ENCODE results near the gene FOXP1. TPM values are rescaled to one million over a fixed set of nuclear protein-coding genes. Genes with fewer than 3 reads are reported as not detected.

The FOXP1 gene
- total RNA-seq, 1 donor from 2014 or later: 61.3 TPM

DNA sequence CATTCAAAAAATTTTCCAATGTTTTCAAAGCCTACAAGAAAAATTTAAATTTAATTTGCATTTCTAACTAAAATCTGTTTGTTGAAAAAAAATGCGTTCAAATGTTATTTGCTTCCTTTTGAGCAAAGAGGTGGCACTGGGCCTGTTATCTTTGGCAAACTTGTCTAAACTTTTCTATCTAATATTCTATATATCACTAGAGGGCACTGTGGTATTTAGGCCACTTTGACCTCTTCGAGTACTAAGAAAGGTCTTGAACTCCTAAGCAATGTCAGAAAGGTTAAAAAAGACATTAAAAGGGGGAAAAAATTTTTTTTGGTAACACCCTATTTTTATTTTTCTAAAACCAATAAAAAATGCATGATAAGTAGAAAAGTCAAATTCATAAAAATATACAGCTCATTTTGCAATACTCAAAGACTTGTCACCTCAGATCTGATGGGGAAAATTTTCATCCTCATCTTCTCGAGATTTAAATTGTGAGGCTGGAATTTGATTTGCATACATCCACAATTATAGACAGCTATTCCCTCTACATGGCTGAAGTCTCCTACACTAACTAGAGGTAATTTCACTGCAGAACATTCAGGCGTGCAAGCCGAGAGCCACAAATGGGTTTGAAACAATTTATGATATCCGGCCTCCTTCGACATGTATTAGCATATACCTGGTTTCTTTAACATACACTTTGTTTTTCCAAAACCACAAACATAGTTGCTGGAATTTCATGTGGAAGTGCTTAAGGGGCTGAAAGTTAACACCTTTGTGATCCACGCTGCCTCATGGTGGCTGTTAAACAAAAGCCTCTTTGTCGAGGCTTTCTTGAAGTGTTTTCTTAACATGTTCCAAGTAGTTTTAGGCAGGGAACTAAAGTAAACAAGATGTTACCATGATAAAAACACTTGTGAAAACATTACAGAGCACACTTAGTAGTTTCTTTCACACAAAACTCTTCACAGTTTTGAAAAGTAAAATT is 576.4 kb downstream of the FOXP1 start:
- intact Hi-C loops (cut with micrococcal nuclease): loop anchor here (1.0 to 10.0 kb wide), 4 partner anchors 63 to 678 kb away; no protein-coding TSS in a partner anchor

DNA sequence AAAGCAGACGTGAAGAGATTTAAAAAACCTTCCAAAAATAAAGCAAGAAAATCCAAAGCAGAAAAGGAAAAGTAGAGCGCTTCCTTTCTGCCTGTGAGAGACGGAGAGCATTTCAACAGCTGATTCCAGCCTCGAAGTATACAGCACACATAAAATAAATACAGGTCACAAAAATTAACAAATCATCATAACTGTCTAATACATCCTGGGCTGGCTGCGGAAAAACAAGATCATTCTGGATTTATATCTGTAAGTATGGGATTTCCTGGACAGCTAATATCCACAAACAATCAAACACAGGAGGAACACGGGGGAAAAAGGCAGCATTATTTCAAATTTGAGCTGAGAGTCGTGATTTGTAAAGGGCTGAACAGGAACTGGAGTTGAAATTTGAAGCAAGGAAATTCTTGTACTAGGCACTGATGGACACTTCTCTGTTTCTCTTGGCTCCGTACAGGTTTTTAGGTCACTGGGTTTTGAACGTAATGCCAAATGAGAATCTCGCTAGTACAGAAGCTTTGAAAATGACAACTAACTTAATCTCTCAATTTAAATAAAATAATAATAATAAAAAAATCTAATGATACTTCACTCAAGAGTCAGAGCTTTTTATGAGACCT is 577.7 kb downstream of the FOXP1 start:
- intact Hi-C loops (cut with micrococcal nuclease): loop anchor here (10.0 kb wide), 1 partner anchor 679 kb away; no protein-coding TSS in a partner anchor

DNA sequence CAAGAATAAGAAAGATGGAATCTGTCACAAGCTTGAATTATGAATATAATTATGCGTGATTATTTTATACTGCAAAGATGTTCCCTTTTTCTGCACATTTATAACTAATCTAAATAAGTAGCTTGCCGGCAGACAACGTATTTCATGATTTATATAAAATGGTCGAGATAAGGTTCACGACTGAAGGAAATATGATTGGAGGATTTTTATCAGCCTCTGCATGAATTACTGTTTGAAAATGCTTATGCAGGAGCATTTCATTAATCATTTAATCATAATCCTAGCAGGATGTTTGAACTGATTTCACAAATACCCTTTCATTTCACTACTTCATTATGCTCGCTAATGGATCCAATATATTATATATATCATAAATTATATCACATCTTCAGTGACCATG is 580.0 kb downstream of the FOXP1 start:
- intact Hi-C loops (cut with micrococcal nuclease): loop anchor here (10.0 kb wide), 1 partner anchor 681 kb away; no protein-coding TSS in a partner anchor

DNA sequence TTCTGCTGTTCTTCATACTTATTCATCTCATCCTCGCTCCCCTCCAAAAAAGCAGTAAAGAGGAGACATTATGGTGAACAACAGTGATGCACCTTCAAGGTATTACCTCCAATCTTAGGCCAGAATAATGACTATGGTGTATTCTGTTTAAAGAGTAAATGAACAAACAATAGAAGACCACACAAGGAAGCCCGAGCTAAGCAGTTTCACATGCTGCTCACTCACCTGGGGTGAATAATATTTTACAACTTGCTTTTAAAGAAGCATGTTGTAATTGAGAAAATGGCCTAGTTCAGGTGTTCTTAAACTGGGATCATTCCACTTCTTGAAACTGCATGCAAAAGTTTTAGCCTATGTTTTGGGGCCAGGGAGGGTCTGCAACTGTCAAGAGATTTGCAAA is 581.2 kb downstream of the FOXP1 start:
- intact Hi-C loops (cut with micrococcal nuclease): loop anchor here (10.0 kb wide), 1 partner anchor 683 kb away; no protein-coding TSS in a partner anchor

DNA sequence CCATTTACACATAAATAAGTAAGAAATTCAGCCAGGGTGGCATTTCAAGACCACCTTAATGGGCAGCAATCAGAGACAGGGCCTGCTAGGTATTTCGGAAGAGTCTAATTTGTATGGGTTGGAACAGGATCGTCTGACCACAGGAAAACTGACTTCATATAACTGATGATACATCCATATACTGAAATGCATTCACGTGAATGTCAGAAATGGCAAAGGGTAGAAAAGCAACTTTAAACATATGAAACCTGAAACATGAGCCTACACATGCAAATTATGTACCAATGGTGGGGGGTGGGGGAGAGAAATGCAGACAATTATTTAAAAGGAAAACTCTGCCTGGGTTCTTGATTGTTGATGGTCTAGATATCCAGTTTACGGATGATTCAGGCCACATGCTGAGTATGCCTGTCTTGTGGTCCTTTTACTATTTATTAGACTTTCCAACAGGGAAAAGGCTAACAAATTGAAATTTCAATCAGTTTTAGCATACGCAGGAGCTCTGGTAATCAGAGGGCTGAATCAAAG is 582.2 kb downstream of the FOXP1 start:
- intact Hi-C loops (cut with micrococcal nuclease): loop anchor here (10.0 kb wide), 1 partner anchor 683 kb away; no protein-coding TSS in a partner anchor

DNA sequence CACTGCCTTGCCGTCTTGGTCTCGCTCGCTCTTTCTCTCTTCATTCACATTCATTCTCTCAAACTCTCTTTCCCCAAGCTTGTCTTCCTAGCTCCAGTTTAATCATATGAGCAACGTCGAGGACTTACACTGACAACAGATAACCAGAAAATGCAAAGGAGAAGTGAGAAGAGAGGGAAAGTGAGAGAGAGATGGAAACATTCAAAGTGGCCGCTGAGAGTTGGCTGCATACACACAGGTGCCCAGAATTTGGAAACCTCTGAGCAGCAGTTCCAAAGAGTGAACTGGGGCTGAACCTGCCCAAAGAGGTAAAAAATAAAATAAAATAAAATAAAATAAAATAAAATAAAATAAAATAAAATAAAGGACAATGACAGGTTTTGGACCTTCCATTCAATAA is 583.0 kb downstream of the FOXP1 start:
- intact Hi-C loops (cut with micrococcal nuclease): loop anchor here (10.0 kb wide), 1 partner anchor 684 kb away; no protein-coding TSS in a partner anchor

DNA sequence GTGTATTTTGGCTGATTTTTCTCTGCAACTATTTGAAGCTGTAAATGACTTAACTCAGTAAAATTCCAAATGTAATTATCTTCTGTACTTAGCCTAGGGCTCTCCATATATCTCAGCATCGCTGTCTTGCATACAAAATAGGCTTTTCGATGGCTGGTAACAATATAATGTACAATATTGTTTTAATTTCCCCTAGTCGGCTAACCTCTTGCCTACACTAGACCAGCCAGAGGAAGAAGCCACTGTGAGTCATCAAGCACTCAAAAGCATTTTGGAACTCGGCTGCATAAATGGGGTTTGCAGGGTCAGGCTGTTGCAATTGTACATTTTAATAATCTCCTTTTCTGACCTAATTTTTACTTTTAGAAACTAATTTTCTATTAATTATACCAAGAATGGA is 583.8 kb downstream of the FOXP1 start:
- intact Hi-C loops (cut with micrococcal nuclease): loop anchor here (10.0 kb wide), 1 partner anchor 685 kb away; no protein-coding TSS in a partner anchor

DNA sequence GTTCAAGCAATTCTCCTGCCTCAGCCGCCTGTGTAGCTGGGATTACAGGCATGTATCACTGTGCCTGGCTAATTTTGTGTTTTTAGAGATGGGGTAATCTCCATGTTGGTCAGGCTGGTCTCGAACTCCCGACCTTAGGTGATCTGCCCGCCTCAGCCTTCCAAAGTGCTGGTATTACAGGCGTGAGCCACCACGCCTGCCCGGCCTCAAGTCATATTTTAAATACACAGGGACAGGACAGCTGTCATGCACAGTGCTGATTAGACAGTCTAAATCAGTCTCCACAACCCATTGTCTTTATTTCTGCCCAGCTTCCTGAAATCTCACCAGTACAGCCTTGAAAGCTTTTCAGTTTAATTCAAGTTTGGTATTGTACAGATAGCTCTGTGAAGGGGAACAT is 587.4 kb downstream of the FOXP1 start:
- intact Hi-C loops (cut with micrococcal nuclease): no loop called here

DNA sequence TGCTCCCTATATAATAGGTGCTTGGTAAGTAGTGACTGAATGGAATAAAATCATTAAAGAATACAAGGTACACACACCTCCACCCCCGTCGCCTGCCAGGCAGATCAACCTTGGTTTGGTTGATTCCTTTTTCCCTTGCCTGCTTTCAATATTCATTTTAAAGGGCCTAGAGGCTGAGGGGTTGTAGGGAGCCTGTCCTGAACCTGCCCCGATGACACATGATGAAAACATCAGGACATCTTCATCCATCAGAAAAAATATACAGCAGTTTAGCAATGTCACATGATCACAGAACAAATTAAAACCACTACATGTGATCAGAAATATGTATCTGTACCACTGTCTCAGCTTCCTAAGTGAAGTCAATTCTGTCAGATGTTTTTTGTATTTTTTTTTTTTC is 588.9 kb downstream of the FOXP1 start:
- intact Hi-C loops (cut with micrococcal nuclease): loop anchor here (2.0 kb wide), 1 partner anchor 16 kb away; no protein-coding TSS in a partner anchor

DNA sequence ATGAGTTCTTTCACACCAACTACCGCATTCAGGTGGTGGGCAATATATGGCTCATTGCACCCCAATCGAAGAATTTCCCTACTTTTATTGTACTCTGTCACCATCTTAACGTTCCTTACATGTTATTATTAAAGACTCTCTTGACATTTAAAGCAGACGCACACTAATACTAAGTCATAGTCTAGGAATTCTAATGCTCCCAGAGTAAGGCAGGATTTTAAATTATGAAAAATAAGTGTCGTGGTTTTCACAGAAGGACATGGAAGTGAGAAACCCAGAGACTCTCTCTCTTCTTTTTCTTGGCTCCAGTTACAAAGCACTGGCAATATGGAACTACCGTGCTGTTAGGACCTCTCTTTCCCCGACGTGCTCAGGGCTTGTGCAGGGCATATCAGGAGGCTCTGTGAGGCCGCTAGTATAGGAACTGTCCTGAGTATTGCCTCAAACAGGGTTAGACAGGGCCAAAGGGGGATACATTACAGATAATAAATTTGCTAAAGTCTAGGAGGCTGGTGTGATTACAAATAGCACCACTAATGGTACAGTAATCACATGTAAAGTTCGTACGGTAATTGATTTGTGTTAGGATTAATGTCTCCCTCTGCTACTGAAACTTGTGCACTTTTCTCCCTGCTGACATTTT is 590.8 kb downstream of the FOXP1 start:
- intact Hi-C loops (cut with micrococcal nuclease): no loop called here

DNA sequence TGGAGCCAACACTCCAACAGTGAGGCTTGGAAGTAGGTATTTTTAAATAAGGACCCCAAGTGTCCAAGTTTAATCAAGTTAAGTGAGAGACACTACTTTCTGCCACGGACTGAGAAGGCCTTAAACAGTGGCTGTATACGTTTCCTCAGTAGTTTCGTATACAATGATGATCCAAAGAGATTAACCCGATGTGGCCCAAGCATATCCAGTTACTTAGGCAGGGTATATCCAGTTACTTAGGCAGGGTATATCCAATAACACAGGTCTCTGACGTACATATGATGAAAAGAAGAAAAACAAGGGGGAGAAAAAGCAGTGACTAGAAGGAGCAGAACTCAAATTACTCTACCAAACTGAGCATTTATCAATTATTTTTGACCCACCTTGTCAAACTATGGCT is 591.4 kb downstream of the FOXP1 start:
- intact Hi-C loops (cut with micrococcal nuclease): no loop called here

DNA sequence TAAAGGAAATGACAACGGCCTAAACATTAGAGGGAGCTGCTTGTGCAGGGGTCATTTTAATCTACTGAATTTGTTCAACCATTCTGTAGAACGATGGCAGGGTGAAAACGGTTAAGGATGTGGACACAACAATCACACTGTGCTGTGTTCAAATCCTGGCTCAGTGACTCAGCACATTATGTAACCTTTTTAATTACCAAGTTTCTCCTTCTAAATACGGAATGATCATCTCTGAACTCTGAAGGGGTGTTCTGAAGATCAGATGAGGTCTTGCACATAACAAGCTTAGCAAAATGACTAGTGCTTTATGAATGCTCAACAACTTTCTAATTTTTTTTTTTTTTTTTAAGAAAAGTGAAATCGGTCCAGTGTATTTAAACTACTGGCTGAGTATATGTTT is 592.8 kb downstream of the FOXP1 start:
- intact Hi-C loops (cut with micrococcal nuclease): loop anchor here (1.0 kb wide), 1 partner anchor 8 kb away; no protein-coding TSS in a partner anchor

DNA sequence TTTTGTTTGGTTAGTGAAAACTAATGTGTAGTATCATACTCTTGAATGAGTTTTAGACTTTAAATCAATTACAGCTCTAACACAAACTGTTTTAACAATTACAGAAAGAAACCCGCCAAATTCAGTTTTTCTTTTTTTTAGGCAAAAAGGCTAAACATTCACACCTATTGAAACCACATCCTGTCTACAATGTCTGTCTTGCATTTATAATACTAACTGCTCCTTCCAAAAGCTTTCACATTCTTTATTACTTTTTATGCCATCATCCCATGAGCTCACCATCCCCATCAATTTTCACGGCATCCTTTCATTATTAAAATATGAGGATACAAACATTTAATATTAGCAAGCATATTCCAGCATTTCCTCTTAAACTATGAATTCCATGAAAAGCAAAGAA is 593.3 kb downstream of the FOXP1 start:
- intact Hi-C loops (cut with micrococcal nuclease): loop anchor here (1.0 kb wide), 1 partner anchor 8 kb away; no protein-coding TSS in a partner anchor

DNA sequence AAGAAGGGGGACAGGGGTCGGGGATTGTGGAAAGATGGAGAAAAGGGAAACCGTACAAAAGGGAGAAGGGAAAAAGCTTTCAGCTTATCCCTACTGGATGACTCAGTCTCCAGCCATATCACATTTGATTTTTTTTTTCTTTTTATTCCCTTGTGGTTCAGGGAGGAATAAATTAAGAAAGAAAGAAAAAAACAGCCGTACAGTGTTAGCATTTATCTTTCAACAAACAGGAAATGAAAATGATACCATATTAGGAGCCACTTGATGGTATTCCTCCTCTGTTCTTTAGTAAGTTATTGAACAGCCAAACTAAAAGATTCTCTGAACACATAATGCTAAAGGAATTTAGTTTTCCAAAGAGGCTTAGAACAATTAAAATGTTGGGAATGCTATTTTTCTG is 594.4 kb downstream of the FOXP1 start:
- intact Hi-C loops (cut with micrococcal nuclease): no loop called here

DNA sequence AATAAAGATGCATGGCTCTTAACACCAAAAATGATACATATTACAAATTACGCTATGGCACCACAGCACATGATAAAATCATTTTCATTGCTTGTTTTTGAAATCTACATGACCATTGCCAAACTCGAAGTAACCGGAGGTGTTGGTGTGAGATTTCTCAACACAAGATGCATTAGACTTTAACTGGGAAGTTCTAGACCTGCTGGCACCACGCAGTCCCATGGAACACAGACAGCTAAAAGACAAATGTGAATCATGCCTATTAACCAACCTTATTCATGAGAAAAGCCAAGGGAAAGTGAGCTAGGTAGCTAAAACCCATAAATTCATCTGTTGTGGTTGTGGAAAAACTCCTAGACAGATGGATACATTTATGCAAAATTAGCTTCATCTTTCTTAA is 595.4 kb downstream of the FOXP1 start:
- intact Hi-C loops (cut with micrococcal nuclease): no loop called here

DNA sequence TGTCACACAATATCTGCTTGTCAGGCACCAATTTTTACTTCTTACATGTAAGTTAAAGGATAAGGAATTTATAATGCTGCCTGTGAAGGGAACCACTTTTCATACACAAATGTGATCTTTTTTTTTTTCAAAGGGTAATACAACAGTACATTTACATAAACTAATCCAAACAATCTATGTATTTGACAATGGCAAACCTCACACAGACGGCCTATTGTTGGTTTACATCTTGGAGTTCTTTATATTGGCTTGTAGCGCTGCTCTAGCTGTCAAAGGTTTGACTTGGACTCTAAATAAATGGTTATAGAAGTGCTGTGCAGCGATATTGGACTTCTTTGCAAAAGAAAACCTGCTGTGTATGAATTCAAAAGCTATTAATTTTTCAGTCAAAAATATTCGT is 598.0 kb downstream of the FOXP1 start:
- intact Hi-C loops (cut with micrococcal nuclease): no loop called here

DNA sequence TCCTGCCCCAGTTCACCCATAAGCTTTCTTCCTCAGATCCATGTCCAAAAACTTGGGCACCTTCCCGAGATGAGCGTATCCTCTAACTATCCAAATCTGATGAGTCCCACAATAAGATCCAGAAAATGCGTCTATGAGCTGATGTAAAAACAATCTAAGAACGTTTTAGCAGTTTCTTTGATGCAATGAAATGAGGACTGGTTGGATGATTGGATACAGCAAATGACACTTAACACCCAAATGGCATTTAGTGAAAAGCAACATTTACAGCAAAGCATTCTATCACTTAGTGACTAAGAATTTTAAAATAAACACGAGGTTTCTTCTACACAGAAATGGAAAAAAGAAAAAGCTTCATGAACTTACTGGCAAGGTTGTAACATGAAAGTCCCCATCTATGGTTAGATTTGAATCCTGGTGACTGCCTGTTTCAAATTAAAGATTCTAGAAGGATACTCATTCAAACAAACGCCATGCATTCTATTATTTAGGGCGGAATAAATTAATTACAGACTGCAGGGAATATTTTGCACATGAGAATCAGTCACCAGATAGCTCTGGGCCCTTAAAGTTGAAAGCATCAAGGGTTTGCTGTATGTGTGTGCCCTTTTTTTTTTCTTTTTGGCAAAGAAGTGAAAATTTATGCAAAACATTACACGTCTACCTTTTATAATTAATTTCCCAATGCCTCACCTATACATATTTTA is 598.6 kb downstream of the FOXP1 start:
- intact Hi-C loops (cut with micrococcal nuclease): no loop called here

DNA sequence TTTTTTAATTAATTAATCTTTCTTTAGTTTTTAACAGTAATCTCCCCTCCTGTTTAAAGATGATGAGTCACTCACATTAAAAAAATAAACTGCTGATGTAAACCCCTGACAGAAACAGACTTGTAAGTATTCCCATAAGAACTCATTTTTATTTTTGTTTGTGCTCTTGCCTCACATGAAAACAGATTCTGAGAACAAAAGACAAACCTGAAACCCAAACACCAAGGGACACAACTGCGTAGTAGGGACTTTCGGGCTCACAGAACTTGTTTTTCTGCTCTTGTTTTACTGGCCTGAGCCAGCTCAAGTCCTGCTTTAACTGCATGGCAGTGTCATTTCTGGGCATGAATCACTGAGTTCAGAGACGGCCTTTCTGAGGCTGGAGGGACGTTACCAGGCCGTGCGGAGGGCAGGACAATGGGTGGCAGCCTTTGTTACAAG is 600.8 kb downstream of the FOXP1 start:
- intact Hi-C loops (cut with micrococcal nuclease): loop anchor here (2.0 kb wide), 1 partner anchor 28 kb away; no protein-coding TSS in a partner anchor

DNA sequence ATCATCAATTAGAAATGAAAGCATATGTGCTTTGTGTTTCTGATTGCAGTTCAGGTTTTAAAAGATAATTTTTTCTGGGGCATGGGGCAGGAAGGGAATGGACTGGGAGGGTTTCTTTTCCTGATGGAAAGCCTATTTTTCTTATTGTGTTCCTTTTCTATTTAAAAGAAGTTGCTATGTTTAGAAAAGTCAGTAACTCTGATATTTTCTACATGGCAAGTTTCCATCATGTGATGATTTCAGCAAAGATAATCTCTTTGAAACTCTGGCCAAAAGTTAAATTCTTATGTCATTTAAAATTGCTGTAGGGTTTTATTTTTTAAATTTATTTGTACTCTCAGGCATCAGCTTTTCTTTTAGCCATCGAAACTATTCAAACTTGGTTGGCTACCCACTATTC is 601.2 kb downstream of the FOXP1 start:
- intact Hi-C loops (cut with micrococcal nuclease): loop anchor here (2.0 kb wide), 1 partner anchor 29 kb away; no protein-coding TSS in a partner anchor

DNA sequence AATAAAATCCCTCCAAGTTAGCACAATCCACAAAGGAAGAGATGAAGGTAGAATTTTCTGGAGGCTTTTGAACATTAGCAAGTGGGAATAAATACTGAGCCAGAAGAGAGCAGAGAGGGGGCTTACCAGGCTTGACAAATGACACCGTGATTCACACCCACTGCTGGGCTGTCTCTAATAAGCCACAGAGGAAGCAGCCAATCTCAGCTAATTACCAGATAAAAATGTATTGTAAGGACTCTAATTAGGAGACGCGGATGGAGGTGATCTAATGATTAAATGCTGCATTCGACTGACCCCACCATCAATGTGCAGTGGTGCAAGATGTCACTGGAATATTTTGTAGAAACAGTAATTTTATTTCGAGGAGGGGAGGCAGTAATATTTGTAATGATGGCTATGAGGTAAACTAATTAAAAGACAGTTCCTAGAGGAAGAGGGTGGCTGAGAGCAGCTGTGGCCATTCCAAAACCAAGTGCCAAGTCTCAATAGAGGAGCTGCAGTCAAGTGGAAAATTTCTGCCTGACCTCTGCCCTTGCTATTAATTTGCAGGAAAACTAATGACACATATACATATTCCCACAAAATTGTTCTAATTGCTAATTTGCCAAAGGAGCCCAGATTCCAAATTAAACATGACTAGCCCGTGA is 602.2 kb downstream of the FOXP1 start:
- intact Hi-C loops (cut with micrococcal nuclease): no loop called here

Measured in T-helper 1 cell treated with Interleukin-12 subunit alpha and Interleukin-12 subunit beta and Interleukin-4 antibody, amounts not matched to agents 30 ng/mL and 1 ng/mL, for 36 hours (primary cell).